GM23338 (cell line): ENCODE results near the gene SEMA5A. TPM values are rescaled to one million over a fixed set of nuclear protein-coding genes. Genes with fewer than 3 reads are reported as not detected.

Experiments used
- ATAC-seq: fragments of 200-7000 bp; cut with Tn5 transposase; 3 replicates; pipeline ENCODE4 v1.9.1; 2020
- DNase-seq: peaks from one replicate; pipeline ENCODE4 v3.0.0-alpha.2; 2015; ENCODE audit warnings: low spot score
- H2AFZ ChIP-seq: fragments of 200-600 bp; sonication (generic); 2 replicates; pipeline ENCODE4 v1.8.0; 2016; ENCODE audit warnings: antibody characterized with exemption, mild to moderate bottlenecking, moderate library complexity
- H3F3A ChIP-seq: fragments of 200-600 bp; sonication (generic); replicated peaks from 2 replicates; pipeline ENCODE4 v1.8.0; 2017; ENCODE audit warnings: antibody characterized with exemption, mixed run types, low read depth
- H3K27ac ChIP-seq: fragments of 200-600 bp; sonication (generic); 2 replicates; pipeline ENCODE4 v1.6.1; 2016; ENCODE audit warnings: low read depth
- H3K27me3 ChIP-seq: fragments of 200-600 bp; sonication (generic); 2 replicates; pipeline ENCODE4 v1.8.0; 2016; ENCODE audit warnings: mild to moderate bottlenecking, mixed run types, moderate library complexity; ENCODE audit not compliant: insufficient read depth
- H3K36me3 ChIP-seq: fragments of 200-600 bp; sonication (generic); 2 replicates; pipeline ENCODE4 v1.8.0; 2016; ENCODE audit warnings: mild to moderate bottlenecking; ENCODE audit not compliant: insufficient read depth
- H3K4me1 ChIP-seq: fragments of 200-600 bp; sonication (generic); 2 replicates; pipeline ENCODE4 v1.8.0; 2016; ENCODE audit warnings: mild to moderate bottlenecking, moderate library complexity; ENCODE audit not compliant: insufficient read depth
- H3K4me2 ChIP-seq: fragments of 200-600 bp; sonication (generic); 2 replicates; pipeline ENCODE4 v1.7.1; 2017; ENCODE audit warnings: mixed run types
- H3K4me3 ChIP-seq: fragments of 200-600 bp; sonication (generic); 2 replicates; pipeline ENCODE4 v1.6.1; 2016; ENCODE audit warnings: mixed run types
- H3K79me2 ChIP-seq: fragments of 200-600 bp; sonication (generic); replicated peaks from 2 replicates; pipeline ENCODE4 v1.8.0; 2017; ENCODE audit warnings: mild to moderate bottlenecking; ENCODE audit not compliant: insufficient read depth
- H3K9me2 ChIP-seq: fragments of 200-600 bp; sonication (generic); 2 replicates; pipeline ENCODE4 v1.8.0; 2017; ENCODE audit not compliant: insufficient read depth
- H4K20me1 ChIP-seq: fragments of 200-600 bp; sonication (generic); replicated peaks from 2 replicates; pipeline ENCODE4 v1.8.0; 2017; ENCODE audit warnings: mild to moderate bottlenecking; ENCODE audit not compliant: insufficient read depth
- H3K27ac Mint-ChIP-seq: 2 replicates; pipeline ENCODE4 v1.8.0; 2020; ENCODE audit warnings: inconsistent platforms, mild to moderate bottlenecking, moderate library complexity, mixed read lengths
- H3K27me3 Mint-ChIP-seq: 3 replicates; pipeline ENCODE4 v1.8.0; 2022; ENCODE audit warnings: low read depth, mild to moderate bottlenecking, moderate library complexity, mixed read lengths, inconsistent platforms; ENCODE audit not compliant: insufficient read depth, poor library complexity
- H3K36me3 Mint-ChIP-seq: 3 replicates; pipeline ENCODE4 v1.8.0; 2021; ENCODE audit warnings: low read depth, mild to moderate bottlenecking, inconsistent platforms, moderate library complexity, mixed read lengths
- H3K4me1 Mint-ChIP-seq: 3 replicates; pipeline ENCODE4 v1.8.0; 2020; ENCODE audit warnings: mild to moderate bottlenecking, inconsistent platforms, mixed read lengths
- H3K4me3 Mint-ChIP-seq: 3 replicates; pipeline ENCODE4 v1.8.0; 2021; ENCODE audit warnings: moderate library complexity, mild to moderate bottlenecking, inconsistent platforms, mixed read lengths
- H3K9me3 Mint-ChIP-seq: 3 replicates; pipeline ENCODE4 v1.8.0; 2020; ENCODE audit warnings: moderate library complexity, mild to moderate bottlenecking, inconsistent platforms, mixed read lengths
- CREB1 ChIP-seq: fragments of 250-450 bp; sonication (Bioruptor Pico); IDR thresholded peaks from 2 replicates; pipeline ENCODE4 v1.5.0; 2020; ENCODE audit warnings: low read depth, mild to moderate bottlenecking, moderate library complexity
- EZH2 ChIP-seq: fragments of 200-600 bp; sonication (generic); IDR thresholded peaks from one replicate; pipeline ENCODE4 v1.8.0; 2017; ENCODE audit warnings: antibody characterized with exemption, mild to moderate bottlenecking, low read depth; ENCODE audit not compliant: unreplicated experiment
- EZH2phosphoT487 ChIP-seq: fragments of 200-600 bp; sonication (generic); IDR thresholded peaks from one replicate; pipeline ENCODE4 v1.8.1; 2018; ENCODE audit warnings: antibody characterized with exemption; ENCODE audit not compliant: unreplicated experiment
- JUNB ChIP-seq: IDR thresholded peaks from one replicate; pipeline ENCODE4 v1.6.1; 2016; ENCODE audit warnings: antibody characterized with exemption; ENCODE audit not compliant: unreplicated experiment
- NANOG ChIP-seq: IDR thresholded peaks from 2 replicates; pipeline ENCODE4 v1.6.1; 2016; ENCODE audit warnings: antibody characterized with exemption, borderline replicate concordance
- POLR2AphosphoS5 ChIP-seq: IDR thresholded peaks from 2 replicates; pipeline ENCODE4 v1.6.1; 2016; ENCODE audit warnings: antibody characterized with exemption, low read depth
- REST ChIP-seq: IDR thresholded peaks from one replicate; pipeline ENCODE4 v1.6.1; 2018; ENCODE audit warnings: antibody characterized with exemption; ENCODE audit not compliant: unreplicated experiment
- ZNF114 ChIP-seq: fragments of 250-450 bp; sonication (Bioruptor Pico); IDR thresholded peaks from 2 replicates; pipeline ENCODE4 v1.5.0; 2020; ENCODE audit warnings: mild to moderate bottlenecking, moderate library complexity
- ZNF331 ChIP-seq: fragments of 250-450 bp; sonication (Bioruptor Pico); IDR thresholded peaks from 2 replicates; pipeline ENCODE4 v1.5.0; 2020; ENCODE audit warnings: low read depth, mild to moderate bottlenecking, moderate library complexity
- polyA plus RNA-seq: library from polyadenylated mRNA; unstranded; fragments of >200 nt; fragmentation: Nextera tagmentation; extraction: Ambion mirVana; gene quantifications from 2 replicates; pipeline ENCODE4 v1.2.1, GENCODE V29; 2016
- total RNA-seq: library from RNA; depleted of rRNA; stranded (reverse); fragments of >200 nt; shearing (Covaris generic); gene quantifications from 2 replicates; pipeline ENCODE4 v1.2.3, GENCODE V29; 2014
- TF ChIP-seq, protein P1 (sequence below): IDR thresholded peaks from 2 replicates; pipeline ENCODE4 v1.6.1; 2016; ENCODE audit warnings: antibody characterized with exemption
- TF ChIP-seq, protein P2 (sequence below): fragments of 250-450 bp; sonication (Bioruptor Pico); IDR thresholded peaks from 2 replicates; pipeline ENCODE4 v1.5.0; 2020; ENCODE audit warnings: mild to moderate bottlenecking, moderate library complexity

SEMA5A gene
- total and polyA plus RNA-seq, 2 experiments from 2014 or later = 2.1 to 8.1 TPM

- TF ChIP-seq EZH2phosphoT487 = no peak
- no peak for TF ChIP-seq JUNB
- TF ChIP-seq CREB1 = no peak
These were observed 27.9 kb upstream of the SEMA5A start (continued) for GRCh38 chr5:9573796-9574195.

DNA sequence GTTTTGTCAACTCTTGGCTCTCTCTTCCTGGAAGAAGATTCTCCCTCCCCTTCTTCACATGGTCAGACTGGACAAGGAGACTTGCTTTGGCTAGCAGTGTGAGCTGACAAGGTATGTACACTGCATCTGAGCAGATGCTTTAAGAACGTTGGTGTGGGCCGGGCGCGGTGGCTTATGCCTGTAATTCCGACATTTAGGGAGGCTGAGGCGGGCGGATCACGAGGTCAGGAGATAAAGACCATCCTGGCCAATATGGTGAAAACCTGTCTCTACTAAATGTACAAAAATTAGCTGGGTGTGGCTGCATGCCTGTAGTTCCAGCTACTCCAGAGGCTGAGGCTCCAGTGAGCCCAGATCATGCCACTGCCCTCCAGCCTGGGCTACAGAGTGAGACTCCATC is 26.4 kb upstream of the SEMA5A start:
- Mint-ChIP-seq H3K36me3 (no peaks in the 10 kb centered on the region), H3K27ac (no peak overlapping the region), H3K9me3 (no peaks in the 10 kb centered on the region), H3K27me3 (no peaks in the 10 kb centered on the region), H3K4me1 (no peaks in the 10 kb centered on the region; the same call in 2 of the 3 replicates), H3K4me3 (no peak overlapping the region)
- DNase-seq = no peak
- no peak overlapping the region for H3K27ac ChIP-seq
- no peaks in the 10 kb centered on the region for H3K27me3 ChIP-seq
- ATAC-seq = no peak
- no peaks in the 10 kb centered on the region for H3K36me3 ChIP-seq
- H3K4me1 ChIP-seq = no peaks in the 10 kb centered on the region
- no peaks in the 10 kb centered on the region for H3K9me2 ChIP-seq
- no peak overlapping the region for H2AFZ ChIP-seq
- no peak overlapping the region for H3K4me2 ChIP-seq
- TF ChIP-seq JUNB = no peak
- TF ChIP-seq, protein P1, sequence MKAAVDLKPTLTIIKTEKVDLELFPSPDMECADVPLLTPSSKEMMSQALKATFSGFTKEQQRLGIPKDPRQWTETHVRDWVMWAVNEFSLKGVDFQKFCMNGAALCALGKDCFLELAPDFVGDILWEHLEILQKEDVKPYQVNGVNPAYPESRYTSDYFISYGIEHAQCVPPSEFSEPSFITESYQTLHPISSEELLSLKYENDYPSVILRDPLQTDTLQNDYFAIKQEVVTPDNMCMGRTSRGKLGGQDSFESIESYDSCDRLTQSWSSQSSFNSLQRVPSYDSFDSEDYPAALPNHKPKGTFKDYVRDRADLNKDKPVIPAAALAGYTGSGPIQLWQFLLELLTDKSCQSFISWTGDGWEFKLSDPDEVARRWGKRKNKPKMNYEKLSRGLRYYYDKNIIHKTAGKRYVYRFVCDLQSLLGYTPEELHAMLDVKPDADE = no peak
- TF ChIP-seq EZH2phosphoT487 = no peak
- no peak for TF ChIP-seq POLR2AphosphoS5
- TF ChIP-seq ZNF331 (CRISPR knock-in tag) = no peak
- TF ChIP-seq NANOG = no peak
- TF ChIP-seq, protein P2, sequence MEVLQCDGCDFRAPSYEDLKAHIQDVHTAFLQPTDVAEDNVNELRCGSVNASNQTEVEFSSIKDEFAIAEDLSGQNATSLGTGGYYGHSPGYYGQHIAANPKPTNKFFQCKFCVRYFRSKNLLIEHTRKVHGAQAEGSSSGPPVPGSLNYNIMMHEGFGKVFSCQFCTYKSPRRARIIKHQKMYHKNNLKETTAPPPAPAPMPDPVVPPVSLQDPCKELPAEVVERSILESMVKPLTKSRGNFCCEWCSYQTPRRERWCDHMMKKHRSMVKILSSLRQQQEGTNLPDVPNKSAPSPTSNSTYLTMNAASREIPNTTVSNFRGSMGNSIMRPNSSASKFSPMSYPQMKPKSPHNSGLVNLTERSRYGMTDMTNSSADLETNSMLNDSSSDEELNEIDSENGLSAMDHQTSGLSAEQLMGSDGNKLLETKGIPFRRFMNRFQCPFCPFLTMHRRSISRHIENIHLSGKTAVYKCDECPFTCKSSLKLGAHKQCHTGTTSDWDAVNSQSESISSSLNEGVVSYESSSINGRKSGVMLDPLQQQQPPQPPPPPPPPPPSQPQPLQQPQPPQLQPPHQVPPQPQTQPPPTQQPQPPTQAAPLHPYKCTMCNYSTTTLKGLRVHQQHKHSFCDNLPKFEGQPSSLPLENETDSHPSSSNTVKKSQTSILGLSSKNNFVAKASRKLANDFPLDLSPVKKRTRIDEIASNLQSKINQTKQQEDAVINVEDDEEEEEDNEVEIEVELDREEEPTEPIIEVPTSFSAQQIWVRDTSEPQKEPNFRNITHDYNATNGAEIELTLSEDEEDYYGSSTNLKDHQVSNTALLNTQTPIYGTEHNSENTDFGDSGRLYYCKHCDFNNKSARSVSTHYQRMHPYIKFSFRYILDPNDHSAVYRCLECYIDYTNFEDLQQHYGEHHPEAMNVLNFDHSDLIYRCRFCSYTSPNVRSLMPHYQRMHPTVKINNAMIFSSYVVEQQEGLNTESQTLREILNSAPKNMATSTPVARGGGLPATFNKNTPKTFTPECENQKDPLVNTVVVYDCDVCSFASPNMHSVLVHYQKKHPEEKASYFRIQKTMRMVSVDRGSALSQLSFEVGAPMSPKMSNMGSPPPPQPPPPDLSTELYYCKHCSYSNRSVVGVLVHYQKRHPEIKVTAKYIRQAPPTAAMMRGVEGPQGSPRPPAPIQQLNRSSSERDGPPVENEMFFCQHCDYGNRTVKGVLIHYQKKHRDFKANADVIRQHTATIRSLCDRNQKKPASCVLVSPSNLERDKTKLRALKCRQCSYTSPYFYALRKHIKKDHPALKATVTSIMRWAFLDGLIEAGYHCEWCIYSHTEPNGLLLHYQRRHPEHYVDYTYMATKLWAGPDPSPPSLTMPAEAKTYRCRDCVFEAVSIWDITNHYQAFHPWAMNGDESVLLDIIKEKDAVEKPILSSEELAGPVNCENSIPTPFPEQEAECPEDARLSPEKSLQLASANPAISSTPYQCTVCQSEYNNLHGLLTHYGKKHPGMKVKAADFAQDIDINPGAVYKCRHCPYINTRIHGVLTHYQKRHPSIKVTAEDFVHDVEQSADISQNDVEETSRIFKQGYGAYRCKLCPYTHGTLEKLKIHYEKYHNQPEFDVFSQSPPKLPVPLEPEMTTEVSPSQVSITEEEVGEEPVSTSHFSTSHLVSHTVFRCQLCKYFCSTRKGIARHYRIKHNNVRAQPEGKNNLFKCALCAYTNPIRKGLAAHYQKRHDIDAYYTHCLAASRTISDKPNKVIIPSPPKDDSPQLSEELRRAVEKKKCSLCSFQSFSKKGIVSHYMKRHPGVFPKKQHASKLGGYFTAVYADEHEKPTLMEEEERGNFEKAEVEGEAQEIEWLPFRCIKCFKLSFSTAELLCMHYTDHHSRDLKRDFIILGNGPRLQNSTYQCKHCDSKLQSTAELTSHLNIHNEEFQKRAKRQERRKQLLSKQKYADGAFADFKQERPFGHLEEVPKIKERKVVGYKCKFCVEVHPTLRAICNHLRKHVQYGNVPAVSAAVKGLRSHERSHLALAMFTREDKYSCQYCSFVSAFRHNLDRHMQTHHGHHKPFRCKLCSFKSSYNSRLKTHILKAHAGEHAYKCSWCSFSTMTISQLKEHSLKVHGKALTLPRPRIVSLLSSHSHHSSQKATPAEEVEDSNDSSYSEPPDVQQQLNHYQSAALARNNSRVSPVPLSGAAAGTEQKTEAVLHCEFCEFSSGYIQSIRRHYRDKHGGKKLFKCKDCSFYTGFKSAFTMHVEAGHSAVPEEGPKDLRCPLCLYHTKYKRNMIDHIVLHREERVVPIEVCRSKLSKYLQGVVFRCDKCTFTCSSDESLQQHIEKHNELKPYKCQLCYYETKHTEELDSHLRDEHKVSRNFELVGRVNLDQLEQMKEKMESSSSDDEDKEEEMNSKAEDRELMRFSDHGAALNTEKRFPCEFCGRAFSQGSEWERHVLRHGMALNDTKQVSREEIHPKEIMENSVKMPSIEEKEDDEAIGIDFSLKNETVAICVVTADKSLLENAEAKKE (CRISPR knock-in tag) = no peak
- no peak for TF ChIP-seq REST
- no peak for TF ChIP-seq EZH2
- no peak for TF ChIP-seq ZNF114 (CRISPR knock-in tag)
- H4K20me1 ChIP-seq = no peaks in the 10 kb centered on the region
- no peak overlapping the region for H3K4me3 ChIP-seq
- no peaks in the 10 kb centered on the region for H3F3A ChIP-seq
- no peaks in the 10 kb centered on the region for H3K79me2 ChIP-seq
